Retinal pigment epithelial cell (primary cell): ENCODE data around the gene CCDC80.
"Not testable (repeated sequence)": the region's sequence is repeated elsewhere in the genome, so short reads cannot be mapped to it uniquely, and the experiment has no call there.

ENCODE experiments used
- DNase-seq: peaks from one replicate; pipeline ENCODE4 v3.0.0-alpha.2; 2010; ENCODE audit warnings: low read depth
- H3K4me3 ChIP-seq: 2 replicates; pipeline ENCODE4 v1.5.1; 2011; ENCODE audit warnings: mild to moderate bottlenecking, low read length, control low read depth, moderate library complexity
- CTCF ChIP-seq: conservative IDR thresholded peaks from 2 replicates; pipeline ENCODE4 v1.5.1; 2011; ENCODE audit warnings: low read depth, low read length, control low read depth, inconsistent platforms

Gene CCDC80

DNA sequence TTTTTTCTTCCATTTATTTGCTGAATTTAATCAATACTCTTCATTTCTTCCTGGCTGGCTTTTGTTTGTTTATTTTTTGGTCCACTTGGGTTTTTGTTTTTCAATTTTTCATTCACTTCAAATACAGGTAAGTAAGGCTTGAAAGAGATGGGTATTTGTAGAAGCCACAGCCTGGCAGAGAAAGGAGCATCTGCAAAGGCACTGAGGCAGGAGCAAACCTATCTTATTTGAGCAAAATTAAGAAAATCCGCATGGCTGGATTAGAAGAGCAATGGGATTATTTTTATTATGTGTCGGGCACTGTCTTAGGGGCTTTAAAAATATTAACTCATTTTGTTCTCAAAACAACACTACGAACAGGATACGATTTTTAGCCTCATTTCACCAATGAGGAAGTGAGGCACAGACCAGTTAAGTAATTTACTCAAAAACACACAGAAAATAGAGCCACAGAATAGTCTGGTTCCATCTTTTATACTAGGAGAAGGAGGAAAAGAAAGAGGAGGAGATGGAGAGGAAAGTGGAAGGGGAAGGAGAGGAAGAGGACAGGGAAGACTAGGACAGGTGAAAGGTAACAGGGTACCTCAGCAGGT lies 35.1 kb upstream of the CCDC80 start:
- no peak overlapping the region for H3K4me3 ChIP-seq
- no peak for TF ChIP-seq CTCF

DNA sequence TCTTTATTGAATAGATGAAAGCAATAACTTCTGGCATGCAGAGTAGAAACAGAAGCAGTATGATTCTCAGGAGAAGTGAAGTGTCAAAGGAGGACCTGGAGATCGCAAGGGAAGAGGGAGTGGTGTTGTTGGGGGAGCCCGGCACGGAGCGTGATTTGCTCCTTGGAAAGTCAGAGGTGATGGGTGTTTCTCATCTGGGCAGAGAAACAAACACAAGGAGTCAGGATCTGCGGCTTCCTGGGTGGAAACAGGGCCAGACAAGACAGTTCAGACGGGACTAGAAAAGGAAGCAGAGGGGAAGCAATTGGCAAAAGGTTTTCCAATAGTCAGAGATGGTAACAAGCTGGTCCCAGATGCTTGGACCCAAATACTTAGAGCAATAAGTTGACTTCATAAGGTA lies 34.4 kb upstream of the CCDC80 start:
- DNase-seq, result no peak
- TF ChIP-seq CTCF, result no peak
- H3K4me3 ChIP-seq, result no peak overlapping the region

More for the DNA sequence above, 35.1 kb upstream of the CCDC80 start:
- DNase-seq, result no peak

DNA sequence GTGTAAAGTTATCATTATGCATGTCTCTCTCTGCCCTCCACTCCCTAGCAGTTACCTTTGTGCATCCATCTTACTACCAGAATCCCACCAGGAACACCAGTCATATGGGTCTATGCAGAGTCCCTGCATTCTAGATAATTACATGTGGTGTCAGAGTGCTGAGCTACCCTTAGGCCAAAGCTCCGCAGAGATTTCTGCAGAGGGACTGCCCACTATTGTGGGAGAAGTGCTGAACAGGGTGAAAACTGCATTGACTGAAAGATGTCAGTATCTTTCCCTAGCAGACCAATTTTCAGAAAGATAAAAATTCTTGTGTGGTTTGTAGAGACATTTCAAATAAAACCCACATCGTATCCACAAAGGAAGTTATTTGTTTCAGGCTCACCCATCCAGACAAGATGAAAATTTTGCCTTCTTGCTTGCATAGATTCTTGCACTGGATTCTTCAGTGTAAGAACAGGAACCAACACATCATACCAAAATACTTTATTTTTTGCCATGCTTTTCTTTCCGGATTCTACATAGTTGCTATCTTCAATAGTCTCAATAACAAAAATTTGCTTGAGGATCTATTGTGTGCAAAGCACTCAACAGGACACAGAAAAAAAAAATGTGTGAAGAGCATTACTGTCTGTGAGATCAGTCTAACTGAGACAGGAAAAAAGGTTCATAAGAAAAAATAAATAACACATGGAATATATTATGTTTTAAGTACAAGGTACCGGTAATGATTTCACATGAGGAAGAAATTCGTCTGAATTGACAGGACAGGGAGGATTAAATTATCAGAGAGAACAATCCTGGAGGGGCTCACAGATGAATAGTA lies 32.0 kb upstream of the CCDC80 start:
- no peak overlapping the region for H3K4me3 ChIP-seq
- DNase-seq, result no peak
- no peak for TF ChIP-seq CTCF

- no peak overlapping the region for H3K4me3 ChIP-seq
- DNase-seq, result peak; percentile 95
- TF ChIP-seq CTCF, result no peak
Measured at GRCh38 chr3:112671930-112672715, 31.2 kb upstream of the CCDC80 start.

DNA sequence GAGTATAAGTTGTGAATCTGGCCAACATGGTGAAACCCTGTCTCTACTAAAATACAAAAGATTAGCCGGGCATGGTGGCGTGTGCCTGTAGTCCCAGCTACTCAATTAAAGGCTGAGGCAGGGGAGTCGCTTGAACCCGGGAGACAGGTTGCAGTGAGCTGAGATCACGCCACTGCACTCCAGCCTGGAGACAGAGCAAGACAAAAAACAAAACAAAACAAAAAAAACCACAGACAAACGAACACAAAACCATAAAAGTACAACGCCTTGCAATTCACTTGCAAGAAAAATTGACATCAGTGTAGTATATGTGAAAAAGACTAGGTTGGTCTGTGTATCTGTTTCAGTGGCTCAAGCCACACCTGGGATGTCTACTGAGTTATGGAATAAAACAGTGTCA lies 29.9 kb upstream of the CCDC80 start:
- no peak for DNase-seq

DNA sequence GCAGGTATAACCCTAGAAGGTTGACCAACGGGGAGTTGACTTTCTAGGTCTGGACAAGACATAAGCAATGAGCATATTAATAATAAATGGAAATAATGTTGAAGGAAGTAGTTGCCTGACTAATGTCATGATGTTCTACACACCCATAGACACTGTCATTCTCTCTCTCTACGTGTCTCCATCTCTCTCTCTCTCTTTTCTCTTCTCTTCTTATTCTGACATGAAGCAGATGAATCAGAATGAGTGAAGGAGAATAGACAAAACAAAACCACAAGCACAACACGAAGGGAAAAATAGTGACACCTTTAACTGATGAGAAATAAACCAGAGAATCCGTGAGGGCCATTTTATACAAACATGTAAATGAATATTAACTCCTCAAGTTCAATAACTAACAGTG lies 26.7 kb upstream of the CCDC80 start:
- no peak for TF ChIP-seq CTCF
- DNase-seq, result no peak
- no peak overlapping the region for H3K4me3 ChIP-seq

More for the DNA sequence above, 29.9 kb upstream of the CCDC80 start:
- H3K4me3 ChIP-seq, result no peak overlapping the region
- no peak for TF ChIP-seq CTCF

- not testable (repeated sequence) for DNase-seq, H3K4me3 ChIP-seq
Measured at GRCh38 chr3:112665009-112665408, 24.1 kb upstream of the CCDC80 start.
